ENCODE data around the gene DDX23.
"Not testable (repeated sequence)": the region's sequence is repeated elsewhere in the genome, so short reads cannot be mapped to it uniquely, and the experiment has no call there.

DDX23 gene

GRCh38 chr12:48851883-48852733 lies at the start of gene DDX23:
TSS of gene DDX23 (minus strand) at chr12:48852163. CDS start at chr12:48845782, 6,381 bp downstream.
- DNase-seq (ENCODE audit: low read depth) = peak; percentile 86

GRCh38 chr12:48901278-48901677 lies 49.3 kb upstream of the DDX23 start:
- no peak for DNase-seq (ENCODE audit: low read depth)

GRCh38 chr12:48899651-48900050 lies 47.7 kb upstream of the DDX23 start:
- no peak for DNase-seq (ENCODE audit: low read depth)

GRCh38 chr12:48894271-48894670 lies 42.3 kb upstream of the DDX23 start:
- no peak for DNase-seq (ENCODE audit: low read depth)

GRCh38 chr12:48890657-48891418 lies 38.9 kb upstream of the DDX23 start:
- peak; percentile 50 for DNase-seq (ENCODE audit: low read depth)

- no peak for DNase-seq (ENCODE audit: low read depth)
Observed at GRCh38 chr12:48889679-48890078, 37.7 kb upstream of the DDX23 start.

GRCh38 chr12:48883305-48884161 lies 31.6 kb upstream of the DDX23 start:
- no peak for DNase-seq (ENCODE audit: low read depth)

- no peak for DNase-seq (ENCODE audit: low read depth)
Observed at GRCh38 chr12:48882972-48883304, 31.0 kb upstream of the DDX23 start.

GRCh38 chr12:48882315-48882687 lies 30.3 kb upstream of the DDX23 start:
- no peak for DNase-seq (ENCODE audit: low read depth)

- no peak for DNase-seq (ENCODE audit: low read depth)
Observed at GRCh38 chr12:48881686-48882314, 29.8 kb upstream of the DDX23 start.

GRCh38 chr12:48880647-48881046 lies 28.7 kb upstream of the DDX23 start:
- no peak for DNase-seq (ENCODE audit: low read depth)

- DNase-seq (ENCODE audit: low read depth) = no peak
Observed at GRCh38 chr12:48878548-48878947, 26.6 kb upstream of the DDX23 start.

GRCh38 chr12:48875944-48876515 lies 24.1 kb upstream of the DDX23 start:
- no peak for DNase-seq (ENCODE audit: low read depth)

GRCh38 chr12:48873534-48873933 lies 21.6 kb upstream of the DDX23 start:
- DNase-seq (ENCODE audit: low read depth) = not testable (repeated sequence)

- no peak for DNase-seq (ENCODE audit: low read depth)
Observed at GRCh38 chr12:48873096-48873495, 21.1 kb upstream of the DDX23 start.

GRCh38 chr12:48869191-48869590 lies 17.2 kb upstream of the DDX23 start:
- no peak for DNase-seq (ENCODE audit: low read depth)

GRCh38 chr12:48868451-48868850 lies 16.5 kb upstream of the DDX23 start:
- DNase-seq (ENCODE audit: low read depth) = no peak

- no peak for DNase-seq (ENCODE audit: low read depth)
Observed at GRCh38 chr12:48866052-48866711, 14.2 kb upstream of the DDX23 start.

GRCh38 chr12:48865281-48866051 lies 13.5 kb upstream of the DDX23 start, which contains the start of gene RND1:
TSS of gene RND1 (minus strand) at chr12:48865870. CDS start at chr12:48865767, 103 bp downstream.
- peak; percentile 71 for DNase-seq (ENCODE audit: low read depth)

- DNase-seq (ENCODE audit: low read depth) = no peak
Observed at GRCh38 chr12:48863291-48863690, 11.3 kb upstream of the DDX23 start.
